Activated CD4-positive, alpha-beta T cell treated with anti-CD3 and anti-CD28 coated beads, Interleukin-10, Interleukin-2, amounts not matched to agents 100 ng/mL and 50 ng/mL, durations not matched to agents 16 hours and 8 hours (primary cell): ENCODE measurements around the gene FAM131A.
A peak's percentile ranks its signal among the peaks of the same experiment; 100 is the strongest.

Experiments used
- DNase-seq: peaks from one replicate; pipeline ENCODE4 v3.0.0-alpha.2; 2020

The FAM131A gene

GRCh38 chr3:184358921-184359350 lies 21.5 kb downstream of the FAM131A start:
- no peak for DNase-seq

- no peak for DNase-seq
Measured at GRCh38 chr3:184359610-184360009, 22.2 kb downstream of the FAM131A start.

- DNase-seq = no peak
Measured at GRCh38 chr3:184360070-184360928, 22.9 kb downstream of the FAM131A start.

- no peak for DNase-seq
Measured at GRCh38 chr3:184360929-184361531, 23.6 kb downstream of the FAM131A start.

- DNase-seq = peak; percentile 67
Measured at GRCh38 chr3:184361532-184361931, 24.1 kb downstream of the FAM131A start, which contains the start of the genes CLCN2 and POLR2H. Gene CLCN2, minus strand, starts transcription at chr3:184361605. Its CDS starts 126 bp downstream, at chr3:184361479. Gene POLR2H, plus strand, starts transcription at chr3:184361710. Its CDS starts 1,783 bp downstream, at chr3:184363493.

GRCh38 chr3:184361932-184362667 lies 24.7 kb downstream of the FAM131A start:
- peak; percentile 51 for DNase-seq

GRCh38 chr3:184362668-184363546 lies 25.5 kb downstream of the FAM131A start:
- peak; percentile 98 for DNase-seq

- no peak for DNase-seq
Measured at GRCh38 chr3:184366619-184367289, 29.4 kb downstream of the FAM131A start.

- DNase-seq = no peak
Measured at GRCh38 chr3:184368116-184368515, 30.7 kb downstream of the FAM131A start.

- no peak for DNase-seq
Measured at GRCh38 chr3:184368586-184369183, 31.3 kb downstream of the FAM131A start.

- DNase-seq = peak; percentile 77
Measured at GRCh38 chr3:184371570-184372018, 34.2 kb downstream of the FAM131A start.

GRCh38 chr3:184372296-184372821 lies 35.0 kb downstream of the FAM131A start:
- no peak for DNase-seq

GRCh38 chr3:184372911-184373310 lies 35.5 kb downstream of the FAM131A start:
- DNase-seq = no peak

GRCh38 chr3:184373422-184373821 lies 36.0 kb downstream of the FAM131A start:
- DNase-seq = no peak

GRCh38 chr3:184375747-184376461 lies 38.5 kb downstream of the FAM131A start:
- no peak for DNase-seq

GRCh38 chr3:184377374-184377773 lies 40.0 kb downstream of the FAM131A start:
- no peak for DNase-seq

GRCh38 chr3:184377882-184378445 lies 40.6 kb downstream of the FAM131A start, which contains the start of gene THPO:
Gene THPO, minus strand, starts transcription at chr3:184378207. Its CDS starts 1,948 bp downstream, at chr3:184376259.
- no peak for DNase-seq

- DNase-seq = no peak
Measured at GRCh38 chr3:184378651-184379357, 41.4 kb downstream of the FAM131A start.
